Keratinocyte (primary cell): ENCODE results near the gene TLR6. TPM values are rescaled to one million over a fixed set of nuclear protein-coding genes. Genes with fewer than 3 reads are reported as not detected.

ENCODE experiments used
- DNase-seq: peaks from one replicate; pipeline ENCODE4 v3.0.0-alpha.2; 2011; ENCODE audit warnings: low read depth, missing footprints, low spot score
- FAIRE-seq: peaks from 2 replicates; lab custom pipeline; 2011; peaks lifted over from hg19 to GRCh38; lab: Jason Lieb, UNC
- H2AFZ ChIP-seq: 2 replicates; pipeline ENCODE4 v1.6.0; 2012; ENCODE audit warnings: low read length, control low read depth, inconsistent platforms; ENCODE audit not compliant: control insufficient read depth
- H3K27ac ChIP-seq: 2 replicates; pipeline ENCODE4 v1.5.1; 2011; ENCODE audit warnings: low read length; ENCODE audit not compliant: control insufficient read depth, insufficient read depth
- H3K27me3 ChIP-seq: 3 replicates; pipeline ENCODE4 v1.6.0; 2011; ENCODE audit warnings: low read length; ENCODE audit not compliant: control insufficient read depth, insufficient read depth; ENCODE audit errors: extremely low read depth
- H3K36me3 ChIP-seq, 2 experiments: 2 replicates in 1 of 2; 3 replicates in 1 of 2; pipeline ENCODE4 v1.5.1; 2011; ENCODE audit warnings: low read length in 2 of 2, mild to moderate bottlenecking in 1 of 2; ENCODE audit not compliant: control insufficient read depth in 2 of 2, insufficient read depth in 2 of 2; ENCODE audit errors: extremely low read depth in 1 of 2
- H3K4me1 ChIP-seq: 3 replicates; pipeline ENCODE4 v1.5.1; 2011; ENCODE audit warnings: low read length; ENCODE audit not compliant: control insufficient read depth, insufficient read depth; ENCODE audit errors: extremely low read depth
- H3K4me2 ChIP-seq: 3 replicates; pipeline ENCODE4 v1.6.0; 2011; ENCODE audit warnings: low read depth, low read length; ENCODE audit not compliant: control insufficient read depth, insufficient read depth; ENCODE audit errors: extremely low read depth
- H3K4me3 ChIP-seq, 3 experiments: fragments of 200-600 bp in 1 of 3; sonication (generic) in 1 of 3; 2 replicates in 2 of 3; 3 replicates in 1 of 3; pipeline ENCODE4 v1.5.1; 2011 to 2016; ENCODE audit warnings: low read length in 3 of 3, mild to moderate bottlenecking in 3 of 3, control low read depth in 2 of 3, inconsistent platforms in 1 of 3, low read depth in 1 of 3, mixed read lengths in 1 of 3, mixed run types in 1 of 3, moderate library complexity in 1 of 3; ENCODE audit not compliant: control insufficient read depth in 2 of 3, insufficient read depth in 2 of 3; ENCODE audit errors: extremely low read depth in 1 of 3
- H3K79me2 ChIP-seq: 2 replicates; pipeline ENCODE4 v1.6.0; 2012; ENCODE audit warnings: low read length; ENCODE audit not compliant: control insufficient read depth, insufficient read depth
- H3K9ac ChIP-seq: 3 replicates; pipeline ENCODE4 v1.6.0; 2011; ENCODE audit warnings: low read length; ENCODE audit not compliant: control insufficient read depth, insufficient read depth; ENCODE audit errors: extremely low read depth
- H3K9me1 ChIP-seq: 3 replicates; pipeline ENCODE4 v1.6.0; 2011; ENCODE audit warnings: low read length; ENCODE audit not compliant: control insufficient read depth, insufficient read depth; ENCODE audit errors: extremely low read depth
- H3K9me3 ChIP-seq: 2 replicates; pipeline ENCODE4 v1.5.1; 2012; ENCODE audit warnings: low read depth, low read length; ENCODE audit not compliant: control insufficient read depth
- H4K20me1 ChIP-seq: 3 replicates; pipeline ENCODE4 v1.6.0; 2011; ENCODE audit warnings: low read length; ENCODE audit not compliant: control insufficient read depth, insufficient read depth; ENCODE audit errors: extremely low read depth
- CTCF ChIP-seq, 3 experiments: IDR thresholded peaks in 1 of 3; conservative IDR thresholded peaks in 1 of 3; optimal IDR thresholded peaks in 1 of 3; 2 replicates in 2 of 3; 3 replicates in 1 of 3; pipeline versions ENCODE3 to v1.5.1; 2011; ENCODE audit warnings: low read length in 3 of 3, mild to moderate bottlenecking in 3 of 3, moderate library complexity in 2 of 3, control low read depth in 1 of 3, inconsistent platforms in 1 of 3; ENCODE audit not compliant: insufficient read depth in 2 of 3; ENCODE audit errors: extremely low read depth in 1 of 3
- EZH2 ChIP-seq: IDR thresholded peaks from one replicate; pipeline ENCODE4 v1.6.1; 2012; ENCODE audit warnings: inconsistent platforms, mild to moderate bottlenecking, low read length, moderate library complexity
- dilution Hi-C: fragments of 300-500 bp; cut with MboI; formaldehyde crosslinking; loops from one replicate; pipeline ENCODE4 v1.7.0; 2020; ENCODE audit warnings: low sequenced_read_pairs; ENCODE audit not compliant: extremely low pct_ligation_motif_present
- polyA plus RNA-seq, 5 experiments: library from polyadenylated mRNA; depleted of rRNA in 3 of 5; stranded (reverse) in 3 of 5; stranded (forward) in 1 of 5; unstranded in 1 of 5; fragments of >200 nt; gene quantifications; 1 replicate in 1 of 5; 2 replicates in 3 of 5; 3 replicates in 1 of 5; pipeline versions ENCODE4 v1.2.1 to v1.2.3, GENCODE V29; 2011 to 2012; ENCODE audit warnings: missing spikeins in 2 of 5, low read depth in 1 of 5, low replicate concordance in 1 of 5

Gene TLR6
- polyA plus RNA-seq, 1 donor (not counting 4 experiments of a cell fraction or from before 2014, with no cell fraction given), result 1.3 TPM

DNA sequence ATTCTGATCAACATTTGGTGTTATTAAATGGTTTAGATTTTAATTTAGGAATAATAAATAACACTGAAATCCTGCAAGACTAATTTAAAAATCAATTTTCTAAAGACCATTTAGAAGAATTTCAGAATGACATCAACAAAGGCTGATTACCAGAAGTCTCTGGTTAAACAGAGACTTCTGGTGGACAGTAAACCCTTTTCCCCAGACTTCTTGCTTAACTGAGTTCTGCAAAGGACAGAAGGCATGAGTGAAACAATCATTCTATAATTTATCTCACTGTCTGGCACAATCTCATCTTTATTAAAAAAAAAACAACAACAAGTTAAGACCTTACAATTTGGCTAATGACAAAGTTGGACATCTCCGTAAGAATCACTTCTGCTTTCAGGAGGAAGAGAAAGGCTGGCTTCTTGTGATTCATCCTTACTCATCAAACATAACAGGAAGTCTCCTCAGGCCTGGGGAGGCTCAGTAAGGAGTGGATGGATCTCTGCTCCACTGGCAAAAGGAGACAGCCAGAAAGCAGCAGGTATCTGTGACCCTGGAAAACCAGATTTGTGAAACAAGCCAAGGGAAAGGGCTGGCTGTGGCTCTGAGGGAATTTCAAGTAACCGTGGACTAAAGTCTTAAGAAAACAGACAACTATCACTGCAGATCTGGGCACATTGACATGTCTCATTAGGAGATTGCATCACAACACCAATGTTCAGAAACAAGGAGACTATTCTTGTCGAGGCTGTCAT lies 908 bp upstream of the TLR6 start:
- H3K9me1 ChIP-seq, result no peaks in the 10 kb centered on the region
- no peaks in the 10 kb centered on the region for H3K9me3 ChIP-seq
- peak overlapping the region; percentile 80 for H2AFZ ChIP-seq
- peak; percentile 49 for DNase-seq
- peak overlapping the region; percentile 14 to 43 (median 26) for H3K4me3 ChIP-seq
- H3K9ac ChIP-seq, result peak overlapping the region; percentile 48
- H3K4me1 ChIP-seq, result peaks cover 18% of the 10 kb centered on the region
- H3K36me3 ChIP-seq, result no peaks in the 10 kb centered on the region
- no peaks in the 10 kb centered on the region for H3K27me3 ChIP-seq
- TF ChIP-seq EZH2 (no peak), CTCF (optimal IDR thresholded peaks at IDR 0.05 in 1 of 3, IDR thresholded peaks at IDR 0.05 in 1 of 3, conservative IDR thresholded peaks at IDR 0.05 in 1 of 3; ENCODE audit: extremely low read depth in 1 of 3, insufficient read depth in 2 of 3, low read length in 3 of 3) (no peak)
- H3K27ac ChIP-seq, result peak overlapping the region; percentile 93
- FAIRE-seq, result peak; percentile 99
- H3K79me2 ChIP-seq, result no peaks in the 10 kb centered on the region
- dilution Hi-C loops, result no loop called here
- peak overlapping the region; percentile 63 for H3K4me2 ChIP-seq
- H4K20me1 ChIP-seq, result no peaks in the 10 kb centered on the region

DNA sequence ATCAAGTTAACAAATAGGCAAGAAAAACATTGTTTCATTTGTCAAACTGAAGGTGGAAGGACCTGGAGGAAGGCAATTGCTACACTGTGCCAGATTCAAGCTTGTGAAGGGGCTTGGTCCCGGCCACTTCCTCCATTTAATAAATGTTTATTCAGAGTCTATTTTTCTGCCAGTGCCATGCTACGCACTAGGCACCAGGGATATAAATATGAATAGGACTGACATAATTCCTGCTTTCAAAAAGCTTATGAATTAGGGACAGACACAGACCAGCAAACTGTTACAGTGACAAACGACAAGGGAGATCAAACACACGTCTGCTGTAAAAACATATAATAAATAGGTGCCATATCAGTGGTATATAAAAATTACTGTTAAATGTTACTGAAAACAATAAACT lies 571 bp downstream of the TLR6 start:
- H2AFZ ChIP-seq, result peak overlapping the region; percentile 66
- no peaks in the 10 kb centered on the region for H3K79me2 ChIP-seq
- no peaks in the 10 kb centered on the region for H3K9me1 ChIP-seq
- DNase-seq (no peak), FAIRE-seq (no peak)
- TF ChIP-seq CTCF (optimal IDR thresholded peaks at IDR 0.05 in 1 of 3, IDR thresholded peaks at IDR 0.05 in 1 of 3, conservative IDR thresholded peaks at IDR 0.05 in 1 of 3; ENCODE audit: extremely low read depth in 1 of 3, insufficient read depth in 2 of 3, low read length in 3 of 3), result no peak
- TF ChIP-seq EZH2, result no peak
- H3K27me3 ChIP-seq, result no peaks in the 10 kb centered on the region
- peaks cover 18% of the 10 kb centered on the region for H3K4me1 ChIP-seq
- H4K20me1 ChIP-seq, result no peaks in the 10 kb centered on the region
- H3K36me3 ChIP-seq, result no peaks in the 10 kb centered on the region
- dilution Hi-C loops, result no loop called here
- H3K4me2 ChIP-seq, result no peak overlapping the region
- no peak overlapping the region for H3K27ac ChIP-seq
- H3K4me3 ChIP-seq, result peak overlapping the region in 2 of 3 experiments; percentile 38 to 47
- H3K9me3 ChIP-seq, result no peaks in the 10 kb centered on the region
- H3K9ac ChIP-seq, result peak overlapping the region; percentile 48
